Occipital lobe (tissue), 2 donors: ENCODE data around the gene PCNX3. TPM values are rescaled to one million over a fixed set of nuclear protein-coding genes. Genes with fewer than 3 reads are reported as not detected.
"Not testable (repeated sequence)": the region's sequence is repeated elsewhere in the genome, so short reads cannot be mapped to it uniquely, and the experiment has no call there.

ENCODE experiments used
- DNase-seq: peaks from one replicate; lab custom pipeline; 2025; lab: John Stamatoyannopoulos, UW
- total RNA-seq: library from RNA; depleted of rRNA; stranded (reverse); fragments of >200 nt; gene quantifications from one replicate; pipeline ENCODE4 v1.2.3, GENCODE V29; 2014

Gene PCNX3
- total RNA-seq, 1 donor from 2014 or later = 7.0 TPM

DNA sequence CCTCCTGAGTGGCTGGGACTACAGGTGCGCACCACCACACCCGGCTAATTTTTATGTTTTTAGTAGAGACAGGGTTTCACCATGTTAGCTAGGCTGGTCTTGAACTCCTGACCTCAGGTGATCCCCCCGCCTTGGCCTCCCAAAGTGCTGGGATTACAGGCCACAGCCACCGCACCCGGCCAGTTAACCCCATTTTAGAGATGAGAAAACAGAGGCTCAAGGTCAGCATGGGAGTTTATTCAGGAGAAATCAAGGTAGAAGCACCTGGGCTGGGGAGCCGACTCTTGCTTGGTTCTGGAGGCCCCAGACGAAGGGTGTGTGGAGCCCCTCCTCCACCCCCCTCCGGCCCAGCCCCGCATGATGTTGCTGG, 23.6 kb downstream of the PCNX3 start:
- DNase-seq = not testable (repeated sequence)

DNA sequence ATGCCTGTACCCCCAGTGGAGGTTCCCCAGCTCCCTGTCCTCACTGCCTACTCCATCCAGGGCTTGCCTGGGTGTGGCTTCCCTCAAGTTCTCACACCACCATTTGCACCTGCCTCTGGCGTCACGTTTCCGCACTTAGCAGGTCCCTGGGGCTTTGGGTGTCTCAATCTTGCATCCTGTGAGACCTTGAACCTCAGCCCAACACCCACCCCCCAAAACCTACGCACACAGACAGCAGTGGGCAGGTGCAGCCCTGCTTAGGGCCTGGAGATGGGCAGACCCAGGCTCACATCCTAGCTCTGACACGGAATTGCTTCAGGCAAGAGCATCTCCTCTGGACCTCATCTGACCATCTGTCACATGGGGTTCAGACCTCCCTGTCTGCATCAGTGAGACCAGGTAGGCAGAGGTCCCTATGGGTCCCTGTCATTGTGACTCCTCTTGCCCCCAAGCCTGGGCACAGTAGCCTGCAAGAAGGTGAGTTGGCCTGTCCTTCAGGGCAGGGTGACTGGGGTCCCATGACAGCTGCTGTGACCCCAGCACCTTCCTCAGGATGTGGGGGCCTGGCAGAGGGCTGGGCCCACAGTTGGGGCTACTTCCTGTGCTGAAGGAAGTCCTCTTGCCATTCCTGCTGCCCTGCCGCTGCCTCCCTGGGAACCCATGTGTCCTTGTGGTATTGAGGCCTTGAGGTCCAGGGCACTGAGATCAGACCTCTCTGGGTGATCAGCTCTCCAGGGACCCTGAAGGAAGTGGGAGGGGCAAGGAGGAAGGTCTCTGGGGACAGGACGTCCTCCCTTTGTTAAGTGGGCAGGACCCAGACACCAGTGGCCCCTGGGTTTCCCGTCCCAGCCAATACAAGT, 24.3 kb downstream of the PCNX3 start:
- no peak for DNase-seq

DNA sequence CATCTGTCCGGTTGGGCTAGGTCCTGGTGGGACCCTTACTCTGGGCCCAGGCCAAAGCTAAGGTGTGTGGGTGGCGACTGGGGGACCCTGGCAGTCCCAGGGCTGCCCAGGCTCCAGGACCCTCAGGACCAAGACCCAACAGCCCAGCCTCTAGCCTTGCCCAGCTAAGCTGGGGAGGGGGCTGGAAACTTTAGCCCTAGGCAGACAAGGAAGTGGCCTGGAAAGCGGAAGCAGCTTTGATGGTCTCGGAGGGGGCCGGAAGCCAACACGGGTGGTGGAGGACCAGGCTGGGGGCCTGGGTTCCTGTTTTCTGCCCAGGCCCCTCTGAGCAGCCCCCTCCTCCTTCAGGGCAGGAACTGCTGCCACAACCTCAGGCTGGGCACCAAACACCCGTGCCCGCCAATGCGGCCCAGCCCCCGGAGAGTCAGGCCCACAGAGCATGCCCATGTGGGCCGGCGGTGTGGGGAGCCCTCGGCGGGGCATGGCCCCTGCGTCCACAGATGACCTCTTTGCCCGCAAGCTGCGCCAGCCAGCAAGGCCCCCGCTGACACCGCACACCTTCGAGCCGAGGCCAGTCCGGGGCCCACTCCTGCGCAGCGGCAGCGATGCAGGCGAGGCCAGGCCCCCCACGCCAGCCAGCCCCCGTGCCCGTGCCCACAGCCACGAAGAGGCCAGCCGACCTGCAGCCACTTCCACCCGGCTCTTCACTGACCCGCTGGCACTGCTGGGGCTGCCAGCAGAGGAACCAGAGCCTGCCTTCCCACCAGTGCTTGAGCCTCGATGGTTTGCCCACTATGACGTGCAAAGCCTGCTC, 25.1 kb downstream of the PCNX3 start:
- DNase-seq = peak; percentile 9

DNA sequence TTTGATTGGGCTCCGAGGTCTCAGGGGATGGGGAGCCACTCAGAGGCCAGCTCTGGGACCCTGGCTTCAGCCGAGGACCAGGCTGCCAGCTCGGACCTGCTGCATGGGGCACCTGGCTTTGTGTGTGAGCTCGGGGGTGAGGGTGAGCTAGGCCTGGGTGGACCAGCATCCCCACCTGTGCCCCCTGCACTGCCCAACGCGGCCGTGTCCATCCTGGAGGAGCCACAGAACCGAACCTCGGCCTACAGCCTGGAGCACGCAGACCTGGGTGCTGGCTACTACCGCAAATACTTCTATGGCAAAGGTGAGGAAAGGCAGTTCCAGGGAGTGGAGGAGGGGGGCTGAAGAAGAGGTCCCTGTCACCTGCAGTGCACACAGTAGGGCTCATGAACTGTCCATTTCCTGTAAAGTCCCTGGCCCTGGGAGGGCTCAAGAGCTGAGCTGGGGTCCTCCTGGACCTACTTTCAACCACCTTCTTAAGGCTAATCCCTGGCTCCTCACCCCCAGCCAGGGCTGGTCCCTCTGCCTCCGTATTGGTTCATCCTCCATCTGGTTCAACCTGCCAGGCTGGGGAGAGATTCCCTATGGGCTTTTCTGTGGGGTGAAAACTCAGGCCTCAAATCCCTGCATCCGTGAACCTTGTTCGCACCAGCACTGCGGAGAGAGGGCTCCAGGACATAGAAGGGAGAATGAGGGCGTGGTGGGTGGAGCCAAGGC, 25.9 kb downstream of the PCNX3 start:
- no peak for DNase-seq

DNA sequence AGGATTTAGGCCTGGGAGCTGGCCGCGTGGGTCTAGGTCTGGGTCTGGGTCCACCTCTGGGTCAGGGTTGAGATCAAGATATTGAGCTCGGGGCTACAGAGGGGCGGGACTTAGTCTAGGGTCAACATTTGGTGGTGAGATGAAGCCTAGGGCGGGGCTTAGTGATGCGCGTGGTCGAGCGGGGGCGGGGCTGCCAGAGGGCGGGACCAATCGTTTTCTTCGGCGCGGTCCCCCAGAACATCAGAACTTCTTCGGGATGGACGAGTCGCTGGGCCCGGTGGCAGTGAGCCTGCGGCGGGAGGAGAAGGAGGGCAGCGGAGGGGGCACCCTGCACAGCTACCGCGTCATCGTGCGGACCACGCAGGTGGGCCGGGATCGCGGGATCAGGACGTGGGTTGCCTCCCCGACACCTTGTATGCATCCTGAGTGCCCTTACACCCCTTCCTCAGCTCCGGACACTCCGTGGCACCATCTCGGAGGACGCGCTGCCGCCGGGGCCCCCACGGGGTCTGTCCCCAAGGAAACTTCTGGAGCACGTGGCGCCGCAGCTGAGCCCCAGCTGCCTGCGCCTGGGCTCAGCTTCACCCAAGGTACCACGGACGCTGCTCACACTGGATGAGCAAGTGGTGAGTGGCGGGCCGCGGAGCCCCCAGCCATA, 26.6 kb downstream of the PCNX3 start:
- DNase-seq = no peak

DNA sequence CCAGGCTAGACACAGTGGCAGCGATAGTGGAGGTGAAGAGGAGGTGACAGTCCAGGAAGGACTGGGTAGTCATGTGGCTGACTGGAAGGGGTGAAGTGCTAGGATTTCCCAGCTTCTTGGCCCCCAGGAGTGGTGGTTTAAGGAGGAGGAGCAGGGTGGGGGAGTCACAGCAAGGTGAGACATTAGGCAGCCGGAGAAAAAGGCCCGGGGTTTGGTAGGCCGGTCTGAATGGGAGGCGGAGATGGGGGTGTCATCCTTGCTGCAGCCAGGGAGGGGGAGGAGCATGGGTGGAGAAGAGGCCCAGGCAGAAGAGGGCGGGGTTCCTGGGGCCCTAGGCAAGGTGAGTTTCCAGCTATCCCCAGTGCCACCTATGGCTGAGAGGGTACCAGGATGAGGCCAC, 28.4 kb downstream of the PCNX3 start:
- no peak for DNase-seq

DNA sequence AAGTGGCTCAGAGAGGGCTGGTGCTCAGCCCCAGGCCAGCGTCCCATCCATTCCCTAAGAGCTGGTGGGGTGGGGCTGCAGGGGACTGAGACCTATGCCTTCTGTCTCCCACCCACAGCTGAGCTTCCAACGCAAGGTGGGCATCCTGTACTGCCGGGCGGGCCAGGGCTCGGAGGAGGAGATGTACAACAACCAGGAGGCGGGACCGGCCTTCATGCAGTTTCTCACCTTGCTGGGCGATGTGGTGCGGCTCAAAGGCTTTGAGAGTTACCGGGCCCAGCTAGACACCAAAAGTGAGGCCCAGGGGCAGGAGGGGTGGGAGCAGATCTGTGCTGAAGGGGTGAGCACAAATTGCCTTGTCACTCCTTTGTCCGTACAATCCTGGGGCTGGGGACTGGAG, 29.3 kb downstream of the PCNX3 start:
- no peak for DNase-seq

DNA sequence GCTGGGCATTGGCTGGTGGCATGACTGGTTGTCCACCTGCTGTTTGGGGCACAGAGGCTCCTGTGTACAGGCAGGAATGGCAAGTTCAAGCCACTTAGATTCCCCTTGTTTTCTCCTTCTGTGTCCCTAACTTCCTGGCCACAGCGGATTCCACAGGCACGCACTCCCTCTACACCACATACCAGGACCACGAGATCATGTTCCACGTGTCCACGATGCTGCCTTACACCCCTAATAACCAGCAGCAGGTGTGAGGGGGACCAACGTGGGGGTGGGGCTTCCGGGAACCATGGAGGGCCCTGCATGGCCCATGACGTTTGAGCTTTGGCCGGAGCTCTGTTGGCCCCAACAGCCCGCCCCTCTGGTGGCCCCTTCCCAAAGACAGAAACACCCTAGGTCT, 30.1 kb downstream of the PCNX3 start:
- no peak for DNase-seq

DNA sequence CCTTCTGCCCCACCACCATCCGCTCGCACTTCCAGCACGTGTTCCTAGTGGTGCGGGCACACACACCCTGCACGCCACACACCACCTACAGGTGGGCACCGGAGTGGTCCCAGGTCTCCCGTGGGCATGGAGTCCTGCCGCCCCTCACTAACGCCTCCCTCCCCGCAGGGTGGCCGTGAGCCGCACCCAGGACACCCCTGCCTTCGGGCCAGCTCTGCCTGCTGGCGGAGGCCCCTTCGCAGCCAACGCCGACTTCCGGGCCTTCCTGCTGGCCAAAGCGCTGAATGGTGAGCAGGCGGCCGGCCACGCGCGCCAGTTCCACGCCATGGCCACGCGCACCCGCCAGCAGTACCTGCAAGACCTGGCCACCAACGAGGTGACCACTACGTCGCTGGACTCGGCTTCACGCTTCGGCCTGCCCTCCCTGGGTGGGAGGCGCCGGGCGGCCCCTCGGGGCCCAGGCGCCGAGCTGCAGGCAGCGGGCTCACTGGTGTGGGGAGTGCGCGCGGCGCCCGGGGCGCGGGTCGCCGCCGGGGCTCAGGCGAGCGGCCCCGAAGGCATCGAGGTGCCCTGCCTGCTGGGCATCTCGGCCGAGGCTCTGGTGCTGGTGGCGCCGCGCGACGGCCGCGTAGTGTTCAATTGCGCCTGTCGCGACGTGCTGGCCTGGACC, 30.8 kb downstream of the PCNX3 start:
- DNase-seq = no peak

DNA sequence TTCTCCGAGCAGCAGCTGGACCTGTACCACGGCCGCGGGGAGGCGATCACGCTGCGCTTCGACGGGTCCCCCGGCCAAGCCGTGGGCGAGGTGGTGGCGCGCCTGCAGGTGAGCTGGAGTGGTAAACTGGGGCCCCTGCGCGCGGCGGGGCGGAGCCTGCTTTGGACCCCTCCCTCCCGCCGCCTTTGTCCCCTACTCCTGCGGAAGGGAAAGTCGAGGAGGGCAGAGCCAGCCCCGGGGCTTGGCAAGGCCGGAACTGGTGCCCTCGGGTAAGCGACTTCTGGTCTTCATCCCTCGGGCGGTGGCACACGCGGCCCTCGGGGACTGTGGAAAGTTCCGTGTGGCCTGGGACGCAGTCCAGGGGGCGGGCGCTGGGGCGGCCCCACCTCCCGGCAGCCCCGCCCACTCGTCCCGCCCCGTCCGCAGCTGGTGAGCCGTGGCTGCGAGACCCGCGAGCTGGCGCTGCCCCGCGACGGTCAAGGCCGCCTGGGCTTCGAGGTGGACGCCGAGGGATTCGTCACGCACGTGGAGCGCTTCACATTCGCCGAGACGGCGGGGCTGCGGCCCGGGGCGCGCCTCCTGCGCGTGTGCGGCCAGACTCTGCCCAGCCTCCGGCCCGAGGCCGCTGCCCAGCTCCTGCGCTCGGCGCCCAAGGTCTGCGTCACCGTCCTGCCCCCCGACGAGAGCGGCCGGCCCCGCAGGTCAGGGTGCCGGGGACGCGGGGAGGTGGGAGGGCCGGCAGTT, 31.6 kb downstream of the PCNX3 start:
- peak; percentile 13 for DNase-seq

DNA sequence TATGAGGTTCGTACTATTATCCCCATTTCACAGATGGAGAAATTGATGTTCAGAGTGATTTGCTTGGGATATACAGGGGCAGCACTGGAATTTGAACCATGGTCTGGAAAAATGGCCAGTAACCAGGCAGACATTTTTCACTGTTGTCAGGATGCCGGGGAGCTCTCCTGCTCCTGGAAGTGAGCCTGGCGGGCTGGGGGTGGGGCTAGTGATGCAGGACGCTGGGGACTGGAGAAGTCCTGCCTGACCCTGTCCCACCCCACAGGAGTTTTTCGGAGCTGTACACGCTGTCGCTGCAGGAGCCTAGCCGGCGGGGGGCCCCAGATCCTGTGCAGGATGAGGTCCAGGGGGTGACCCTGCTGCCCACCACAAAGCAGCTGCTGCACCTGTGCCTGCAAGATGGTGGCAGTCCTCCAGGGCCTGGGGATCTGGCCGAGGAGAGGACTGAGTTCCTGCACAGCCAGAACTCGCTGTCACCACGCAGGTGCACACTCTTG, 33.5 kb downstream of the PCNX3 start:
- DNase-seq = no peak

DNA sequence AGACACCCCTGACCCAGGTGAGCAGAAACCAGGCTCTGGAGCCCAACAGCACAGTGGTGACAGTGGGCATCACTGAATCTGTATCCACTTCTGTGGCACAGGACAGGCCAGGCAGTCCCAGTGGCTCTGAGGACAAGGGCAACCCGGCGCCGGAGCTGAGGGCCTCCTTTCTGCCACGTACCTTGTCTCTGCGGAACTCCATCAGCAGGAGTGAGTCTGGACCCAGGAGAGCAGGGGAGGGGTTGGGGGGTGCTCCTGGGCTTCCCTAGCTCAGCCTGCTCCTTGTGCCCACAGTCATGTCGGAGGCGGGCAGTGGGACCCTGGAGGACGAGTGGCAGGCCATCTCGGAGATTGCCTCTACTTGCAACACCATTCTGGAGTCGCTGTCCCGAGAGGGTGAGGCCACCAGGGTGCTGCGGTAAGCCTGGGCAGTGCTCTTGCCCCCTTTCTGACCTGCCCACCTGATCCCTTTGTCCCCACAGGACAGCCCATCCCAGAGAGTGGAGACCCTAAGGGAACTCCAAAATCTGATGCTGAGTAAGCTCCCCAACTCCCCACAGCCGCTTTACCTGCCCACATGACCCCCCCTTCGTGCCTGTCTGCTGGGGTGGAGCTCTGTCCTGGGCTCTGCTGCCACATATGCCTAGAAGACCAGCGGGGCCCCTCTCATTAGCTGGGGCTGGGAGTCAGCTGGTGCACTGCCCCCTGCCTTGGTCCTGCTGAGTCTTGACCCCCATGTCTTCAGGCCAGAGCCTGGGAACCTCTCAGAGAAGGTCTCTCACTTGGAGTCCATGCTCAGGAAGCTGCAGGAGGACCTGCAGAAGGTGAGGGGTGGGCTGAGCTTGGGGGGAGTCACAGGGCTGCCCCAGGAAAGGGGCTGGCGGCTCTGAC, 34.3 kb downstream of the PCNX3 start:
- DNase-seq = no peak

DNA sequence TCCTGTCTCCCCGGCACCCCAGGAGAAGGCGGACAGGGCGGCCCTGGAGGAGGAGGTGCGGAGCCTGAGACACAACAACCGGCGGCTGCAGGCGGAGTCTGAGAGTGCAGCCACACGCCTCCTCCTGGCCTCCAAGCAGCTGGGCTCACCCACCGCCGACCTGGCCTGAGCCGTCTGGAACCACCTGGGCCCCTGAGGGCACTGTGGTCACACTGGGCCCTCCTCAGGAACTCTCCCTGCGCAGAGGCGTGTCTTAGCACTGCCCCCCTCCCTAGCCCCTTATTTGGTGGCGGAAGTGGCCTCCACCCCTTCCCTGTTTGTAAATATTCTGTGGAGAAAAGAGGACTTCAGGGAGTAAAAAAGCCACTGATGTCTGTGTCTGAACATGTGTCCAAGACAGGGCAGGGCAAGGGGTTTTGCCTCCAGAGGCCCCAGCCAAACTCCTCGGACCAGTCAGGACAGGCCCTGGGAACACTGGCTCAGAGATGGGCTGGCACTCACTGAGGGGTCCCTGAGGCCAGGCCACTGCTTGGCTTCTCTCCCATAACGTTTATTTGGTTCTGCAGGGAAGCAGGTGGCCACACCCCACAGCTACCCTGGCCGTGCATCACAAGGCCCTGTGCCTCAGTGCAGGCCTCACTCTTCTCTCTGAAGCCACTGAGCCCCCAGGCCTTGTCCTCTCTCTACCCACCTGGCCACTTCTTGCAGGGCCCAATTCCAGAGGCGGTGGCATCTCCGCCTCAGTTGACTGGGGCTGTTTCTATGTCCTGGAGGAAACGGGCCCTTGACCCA, 35.2 kb downstream of the PCNX3 start:
- no peak for DNase-seq

DNA sequence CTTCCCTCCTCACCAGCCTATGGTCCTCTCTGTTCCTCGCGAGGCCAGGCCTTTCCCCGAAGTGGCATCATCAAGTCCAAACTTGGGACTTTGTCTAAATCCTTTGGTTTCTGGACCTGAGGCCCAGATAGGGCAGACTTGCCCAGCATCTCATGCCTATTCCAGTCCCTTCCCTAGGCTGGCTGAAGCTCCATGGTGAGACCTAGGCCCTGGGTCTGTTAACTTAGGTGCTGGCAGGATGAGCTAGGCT, 35.7 kb downstream of the PCNX3 start:
- DNase-seq = no peak

DNA sequence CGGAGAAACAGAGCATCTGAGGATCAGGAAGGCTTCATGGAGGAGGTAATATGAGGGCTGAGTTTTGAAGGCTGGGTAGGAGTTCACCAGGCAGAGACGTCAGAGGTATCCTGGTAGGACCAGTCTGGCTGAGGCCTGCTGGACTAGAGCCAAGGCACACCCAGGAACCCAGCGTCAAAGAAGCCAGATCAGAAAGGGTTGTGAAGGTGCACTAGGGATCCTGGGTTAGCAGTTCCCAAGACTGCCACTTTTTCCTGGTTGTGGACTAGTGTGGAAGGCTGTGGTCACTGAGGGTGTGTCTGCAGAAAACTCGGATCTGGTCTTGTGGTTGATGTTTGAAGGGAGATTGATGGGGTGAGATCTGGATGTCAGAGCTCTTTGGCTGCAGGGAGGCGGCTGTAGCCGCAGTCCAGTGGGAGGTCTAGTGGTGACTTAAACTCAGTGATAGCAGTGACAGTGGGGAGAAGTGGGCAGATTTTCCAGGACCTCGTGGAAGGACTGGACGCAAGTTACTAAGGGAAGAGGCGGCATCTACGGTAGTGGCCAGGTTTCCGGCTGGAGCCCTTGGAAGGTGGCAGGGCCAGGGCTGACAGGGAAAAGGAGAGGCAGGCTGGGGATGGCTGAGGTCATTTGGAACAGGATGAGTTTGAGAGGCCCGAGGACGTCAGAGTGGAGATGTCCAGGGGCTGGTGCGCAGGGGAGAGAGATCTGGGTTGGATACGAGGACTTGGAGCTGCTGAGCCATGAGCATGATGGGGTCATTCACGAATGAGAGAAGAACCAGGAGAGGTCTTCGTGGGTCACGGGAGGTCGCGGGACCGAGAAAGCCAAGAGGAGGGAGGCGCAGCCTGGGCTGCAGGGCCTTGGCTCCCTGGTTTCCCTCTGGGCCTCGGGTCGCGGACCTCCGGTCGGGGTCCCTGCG, 36.3 kb downstream of the PCNX3 start:
- no peak for DNase-seq

DNA sequence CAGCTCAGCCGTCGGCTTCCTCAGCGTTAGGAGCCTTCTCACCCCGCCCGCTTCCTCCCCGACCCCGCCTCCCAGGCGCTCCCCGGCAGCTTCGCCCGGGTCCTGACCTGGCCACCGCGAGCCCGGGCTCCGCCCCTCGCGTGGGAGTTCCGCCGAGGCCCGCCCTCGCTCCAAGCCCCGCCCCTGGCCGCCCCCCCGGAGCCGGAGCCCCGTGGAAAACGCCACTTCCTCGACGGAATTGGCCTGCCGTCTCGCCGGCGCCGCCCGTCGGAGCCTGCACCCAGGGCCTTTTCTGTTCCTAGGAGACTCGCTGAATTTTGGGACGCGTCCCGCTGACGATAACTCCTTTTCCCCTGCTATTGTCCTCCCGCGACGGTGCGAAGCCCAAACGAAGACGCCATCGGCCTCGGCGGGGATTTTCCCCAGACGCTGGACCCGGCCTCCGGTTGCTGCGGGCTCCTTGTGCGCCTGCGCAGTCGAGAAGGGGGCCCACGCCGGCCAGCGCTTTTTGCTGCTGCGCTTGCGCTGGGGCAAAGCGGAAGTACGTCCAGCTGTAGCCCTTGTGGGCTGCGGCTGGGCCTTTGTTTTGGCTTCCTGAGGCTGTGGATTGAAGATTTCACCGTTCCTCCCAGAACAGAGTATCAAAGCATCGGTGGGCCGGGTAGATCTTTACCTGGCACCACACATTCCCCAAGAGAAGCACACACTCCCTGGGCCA, 37.1 kb downstream of the PCNX3 start:
- peak; percentile 82 for DNase-seq
